Measurements from ENCODE around the gene ZNF845.

GRCh38 chr19:53294786-53295441 is 38.6 kb upstream of the ZNF845 start:
- TF ChIP-seq, protein P1, sequence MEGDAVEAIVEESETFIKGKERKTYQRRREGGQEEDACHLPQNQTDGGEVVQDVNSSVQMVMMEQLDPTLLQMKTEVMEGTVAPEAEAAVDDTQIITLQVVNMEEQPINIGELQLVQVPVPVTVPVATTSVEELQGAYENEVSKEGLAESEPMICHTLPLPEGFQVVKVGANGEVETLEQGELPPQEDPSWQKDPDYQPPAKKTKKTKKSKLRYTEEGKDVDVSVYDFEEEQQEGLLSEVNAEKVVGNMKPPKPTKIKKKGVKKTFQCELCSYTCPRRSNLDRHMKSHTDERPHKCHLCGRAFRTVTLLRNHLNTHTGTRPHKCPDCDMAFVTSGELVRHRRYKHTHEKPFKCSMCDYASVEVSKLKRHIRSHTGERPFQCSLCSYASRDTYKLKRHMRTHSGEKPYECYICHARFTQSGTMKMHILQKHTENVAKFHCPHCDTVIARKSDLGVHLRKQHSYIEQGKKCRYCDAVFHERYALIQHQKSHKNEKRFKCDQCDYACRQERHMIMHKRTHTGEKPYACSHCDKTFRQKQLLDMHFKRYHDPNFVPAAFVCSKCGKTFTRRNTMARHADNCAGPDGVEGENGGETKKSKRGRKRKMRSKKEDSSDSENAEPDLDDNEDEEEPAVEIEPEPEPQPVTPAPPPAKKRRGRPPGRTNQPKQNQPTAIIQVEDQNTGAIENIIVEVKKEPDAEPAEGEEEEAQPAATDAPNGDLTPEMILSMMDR (IDR thresholded peaks at IDR 0.05; ENCODE audit: low read length) = no peak
- no peak for TF ChIP-seq EZH2 (IDR thresholded peaks at IDR 0.05; ENCODE audit: borderline replicate concordance, low read length)

Measured in OCI-LY1 (cell line).